Heart left ventricle (tissue), 16 donors: Measurements from ENCODE around the gene SFXN2. TPM values are rescaled to one million over a fixed set of nuclear protein-coding genes. Genes with fewer than 3 reads are reported as not detected.

Experiments used
- ATAC-seq, 4 donors: fragments of 200-7000 bp; cut with Tn5 transposase; one replicate each; pipeline ENCODE4 v1.9.1; 2020 to 2022; ENCODE audit warnings: moderate library complexity in 4 of 4, mild to moderate bottlenecking in 3 of 4, moderate number of reproducible peaks in 1 of 4
- DNase-seq, 5 donors: peaks; one replicate each; pipeline ENCODE4 v3.0.0-alpha.2; 2020
- H3K27ac ChIP-seq, 12 donors: fragments of 200-600 bp; sonication (generic) in 4 of 12; one replicate each; pipeline versions ENCODE4 v1.5.0 to v1.8.0; 2016 to 2022; ENCODE audit warnings: mild to moderate bottlenecking in 2 of 12
- H3K27me3 ChIP-seq, 9 donors: fragments of 200-600 bp; sonication (generic) in 2 of 9; one replicate each; pipeline versions ENCODE4 v1.5.1 to v1.8.0; 2016 to 2022; ENCODE audit warnings: mild to moderate bottlenecking in 3 of 9
- H3K36me3 ChIP-seq, 9 donors: fragments of 200-600 bp; sonication (generic) in 2 of 9; one replicate each; pipeline versions ENCODE4 v1.5.0 to v1.8.0; 2018 to 2022; ENCODE audit warnings: mild to moderate bottlenecking in 2 of 9
- H3K4me1 ChIP-seq, 12 donors: fragments of 200-600 bp; sonication (generic) in 4 of 12; one replicate each; pipeline versions ENCODE4 v1.5.0 to v1.8.0; 2016 to 2022; ENCODE audit warnings: mild to moderate bottlenecking in 3 of 12
- H3K4me3 ChIP-seq, 12 donors: fragments of 200-600 bp; sonication (generic) in 4 of 12; one replicate each; pipeline versions ENCODE4 v1.5.0 to v1.8.0; 2017 to 2022; ENCODE audit warnings: mild to moderate bottlenecking in 9 of 12, moderate library complexity in 4 of 12
- H3K9me3 ChIP-seq, 12 donors: fragments of 200-600 bp; sonication (generic) in 4 of 12; one replicate each; pipeline versions ENCODE4 v1.5.0 to v1.8.0; 2016 to 2022; ENCODE audit warnings: mild to moderate bottlenecking in 1 of 12
- POLR2A ChIP-seq, 2 donors: fragments of 450-650 bp; IDR thresholded peaks; one replicate each; pipeline ENCODE4 v1.6.1; 2017; ENCODE audit warnings: antibody characterized with exemption in 2 of 2, mild to moderate bottlenecking in 2 of 2, moderate library complexity in 2 of 2
- WGBS, 4 donors: extraction: QIAGEN DNeasy Blood & Tissue Kit in 2 of 4; methylation state at CpG; one replicate each; pipeline versions ENCODE4 v1.1.5 to v1.1.7; 2013 to 2018; 5-methylcytosine and 5-hydroxymethylcytosine counted together
- intact Hi-C, 10 donors: fragments of 100-400 bp; cut with DNase I; formaldehyde crosslinking; loops; one replicate each; pipeline versions ENCODE4 v1.11.1 to v1.14.2; 2022
- polyA plus RNA-seq, 2 donors: library from polyadenylated mRNA; stranded (reverse); fragments of 200-250 nt; gene quantifications; one replicate each; pipeline ENCODE4 v1.2.3, GENCODE V29; 2013
- total RNA-seq, 9 donors: library from RNA; depleted of rRNA in 2 of 9; stranded (reverse); fragments of >200 nt in 2 of 9; fragmentation: NEBNext Ultra II Directional in 3 of 9; extraction: Animal tissue kit (Norgen Biotek cat#: 25700) in 3 of 9; gene quantifications; one replicate each; pipeline versions ENCODE4 v1.1.0 to v1.2.4, GENCODE V29; 2016 to 2023
- TF ChIP-seq, protein P1 (sequence below), 12 donors: fragments of 200-600 bp; sonication (generic) in 4 of 12; IDR thresholded peaks; one replicate each; pipeline versions ENCODE4 v1.5.0 to v1.8.0; 2018 to 2022; ENCODE audit warnings: antibody characterized with exemption in 12 of 12, mild to moderate bottlenecking in 5 of 12
- donor health status: ischemic (EF 13 %, LVEDD 7.1; RV severe dilation, severe dysfunction).
- donor health status: healthy with polysubstance abuse.
- donor health status: DM: no; HTN: yes; CAD: no.
- donor health status: DM: no; HTN: no; CAD: no.
- donor health status: ischemic (EF 25% LVEDD 6.9; RV normal size, moderate dysfunction).
- donor health status: ischemic (EF 25% LVEDD 5.7; RV mildly dilated, moderate dysfunction).
- donor health status: healthy.
- donor health status: DM: yes; HTN: yes; CAD: no.
- donor health status: ischemic (EF 35%, LVEDD 5.7; RV mildly dilated, moderate dysfunction).
- donor health status: nonischemic (EF 11% LVEDD 7.7; RV severe dilation, severe dysfunction).
- donor health status: DM: yes; HTN: yes; CAD: no.
- donor health status: PGD.
- donor health status: ischemic (EF 29% LVEDD 5.4; RV normal size, mild dysfunction).
- donor health status: nonischemic (EF 23%, LVEDD 6.1; RV moderate dilation, normal function).

SFXN2 gene
- total and polyA plus RNA-seq, 11 donors: 0.50 to 7.2 (median 2.4) TPM

DNA sequence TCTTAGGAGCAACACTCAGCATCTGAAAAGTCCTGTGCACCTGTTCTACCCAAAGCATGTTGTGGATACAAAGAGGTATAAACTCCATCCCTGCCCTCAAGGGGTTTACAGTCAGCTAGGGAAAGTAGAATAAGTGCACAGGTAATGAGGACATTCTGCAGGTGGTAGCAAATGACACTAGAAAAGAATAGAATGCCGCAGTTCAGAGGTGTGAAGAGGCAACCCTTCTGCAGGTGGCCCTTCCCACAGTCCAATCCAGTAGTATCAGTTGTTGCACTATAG, 66.0 kb downstream of the SFXN2 start:
- 90 to 96% (median 94%) methylated on average over 1 of the region's 1 CpG for WGBS, 4 donors
- ATAC-seq: no peak
- TF ChIP-seq POLR2A (IDR thresholded peaks at IDR 0.05): no peak
- TF ChIP-seq, protein P1, sequence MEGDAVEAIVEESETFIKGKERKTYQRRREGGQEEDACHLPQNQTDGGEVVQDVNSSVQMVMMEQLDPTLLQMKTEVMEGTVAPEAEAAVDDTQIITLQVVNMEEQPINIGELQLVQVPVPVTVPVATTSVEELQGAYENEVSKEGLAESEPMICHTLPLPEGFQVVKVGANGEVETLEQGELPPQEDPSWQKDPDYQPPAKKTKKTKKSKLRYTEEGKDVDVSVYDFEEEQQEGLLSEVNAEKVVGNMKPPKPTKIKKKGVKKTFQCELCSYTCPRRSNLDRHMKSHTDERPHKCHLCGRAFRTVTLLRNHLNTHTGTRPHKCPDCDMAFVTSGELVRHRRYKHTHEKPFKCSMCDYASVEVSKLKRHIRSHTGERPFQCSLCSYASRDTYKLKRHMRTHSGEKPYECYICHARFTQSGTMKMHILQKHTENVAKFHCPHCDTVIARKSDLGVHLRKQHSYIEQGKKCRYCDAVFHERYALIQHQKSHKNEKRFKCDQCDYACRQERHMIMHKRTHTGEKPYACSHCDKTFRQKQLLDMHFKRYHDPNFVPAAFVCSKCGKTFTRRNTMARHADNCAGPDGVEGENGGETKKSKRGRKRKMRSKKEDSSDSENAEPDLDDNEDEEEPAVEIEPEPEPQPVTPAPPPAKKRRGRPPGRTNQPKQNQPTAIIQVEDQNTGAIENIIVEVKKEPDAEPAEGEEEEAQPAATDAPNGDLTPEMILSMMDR (IDR thresholded peaks at IDR 0.05): no peak

DNA sequence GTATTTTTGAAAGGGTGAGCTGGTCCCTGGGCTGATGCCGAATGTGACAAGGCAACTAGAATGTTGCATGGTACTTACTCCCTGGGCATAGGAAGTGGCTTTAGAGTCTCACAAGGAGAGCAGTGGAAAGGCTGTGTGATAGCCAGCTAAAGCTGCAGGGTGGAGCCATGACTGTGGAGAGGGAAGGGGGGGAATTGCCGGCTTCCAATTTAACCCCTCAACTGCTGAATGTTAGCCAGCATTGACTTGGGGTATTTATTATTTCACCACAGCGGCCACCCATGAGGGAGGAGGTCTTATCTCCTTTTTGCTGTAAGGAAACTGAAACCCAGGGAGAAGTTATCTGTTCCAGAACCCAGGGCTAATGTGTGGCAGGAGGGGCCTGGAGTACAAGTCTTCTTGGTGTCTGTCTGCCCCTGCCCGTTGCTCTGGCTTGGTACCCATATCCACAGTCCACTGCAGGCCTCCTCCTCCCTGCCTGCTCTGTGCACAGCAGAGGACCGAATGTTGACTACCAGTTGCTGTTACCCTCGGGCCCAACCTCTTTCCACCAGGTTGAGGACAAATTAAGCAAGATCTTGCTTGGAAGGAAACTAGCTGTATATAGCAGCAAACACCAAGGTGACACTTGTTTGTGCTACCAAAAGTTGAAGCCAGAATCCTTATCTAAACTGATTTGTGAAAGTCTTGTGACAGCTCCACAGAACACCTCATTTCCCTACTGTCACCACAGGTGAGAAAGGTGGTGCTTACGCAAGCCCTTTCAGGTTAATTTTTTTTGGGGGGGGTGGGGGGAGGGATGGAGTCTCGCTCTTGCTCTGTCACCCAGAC, 66.9 kb downstream of the SFXN2 start:
- intact Hi-C loops: loop anchor here in 1 of 10 donors (10.0 kb wide), 1 partner anchor 137 kb away; the partner anchor contains the start of gene TRIM8
- ATAC-seq (peak in 1 of 4 donors; percentile 29), DNase-seq (peak in 3 of 5 donors; percentile 27 to 51 (median 45))
- Histone ChIP-seq H3K27ac (peak overlapping the region; percentile 67 to 99 (median 94)), H3K4me3 (peak overlapping the region in 4 of 12 donors; percentile 2 to 10 (median 6)), H3K27me3 (no peaks in the 10 kb centered on the region), H3K4me1 (peaks cover 29 to 100% (median 90%) of the 10 kb centered on the region in 12 donors), H3K9me3 (no peaks in the 10 kb centered on the region), H3K36me3 (no peaks in the 10 kb centered on the region)
- 26 to 35% (median 33%) methylated on average over 8 of the region's 8 CpGs for WGBS, 4 donors
- TF ChIP-seq POLR2A (IDR thresholded peaks at IDR 0.05): no peak
- TF ChIP-seq, protein P1 (IDR thresholded peaks at IDR 0.05): no peak

More for the DNA sequence above, 66.0 kb downstream of the SFXN2 start:
- Histone ChIP-seq H3K36me3 (no peaks in the 10 kb centered on the region), H3K27me3 (no peaks in the 10 kb centered on the region), H3K9me3 (no peaks in the 10 kb centered on the region), H3K4me1 (peaks cover 22 to 100% (median 87%) of the 10 kb centered on the region in 12 donors), H3K27ac (peak overlapping the region in 11 of 12 donors; percentile 34 to 99 (median 95)), H3K4me3 (peak overlapping the region in 1 of 12 donors; percentile 2)
- intact Hi-C loops: loop anchor here in 1 of 10 donors (10.0 kb wide), 1 partner anchor 136 kb away; the partner anchor contains the start of gene TRIM8
- DNase-seq: no peak

DNA sequence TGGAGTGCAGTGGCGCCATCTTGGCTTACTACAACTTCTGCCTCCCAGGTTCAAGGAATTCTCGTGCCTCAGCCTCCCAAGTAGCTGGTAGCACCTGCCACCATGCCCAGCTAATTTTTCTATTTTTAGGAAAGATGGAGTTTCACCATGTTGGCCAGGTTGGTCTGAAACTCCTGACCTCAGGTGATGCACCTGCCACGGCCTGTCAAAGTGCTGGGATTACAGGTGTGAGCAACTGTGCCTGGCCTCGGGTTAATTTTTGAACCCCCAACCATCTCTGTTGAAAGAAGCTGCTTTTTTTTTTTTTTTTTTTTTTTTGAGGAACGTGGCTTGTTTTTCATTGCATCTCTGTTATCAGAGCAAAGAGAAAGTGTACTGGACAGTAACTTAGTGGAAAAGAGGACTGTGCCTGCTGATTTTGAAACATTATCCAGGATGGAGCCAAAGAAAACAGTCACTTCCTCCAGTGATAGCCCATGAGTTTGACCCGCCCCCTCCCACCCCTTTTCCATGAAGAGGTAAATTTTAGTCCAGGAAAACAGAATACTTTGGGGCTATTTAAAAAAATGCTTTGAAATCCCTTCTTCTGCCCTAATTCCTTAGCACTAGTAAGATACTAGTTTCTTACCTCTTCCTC, 67.6 kb downstream of the SFXN2 start:
- TF ChIP-seq, protein P1 (IDR thresholded peaks at IDR 0.05): no peak
- no peak for TF ChIP-seq POLR2A (IDR thresholded peaks at IDR 0.05)
- Histone ChIP-seq H3K27me3 (no peaks in the 10 kb centered on the region), H3K4me3 (peak overlapping the region in 7 of 12 donors; percentile 1 to 33 (median 18)), H3K4me1 (peaks cover 34 to 100% (median 95%) of the 10 kb centered on the region in 12 donors), H3K27ac (peak overlapping the region; percentile 77 to 99 (median 94)), H3K36me3 (no peaks in the 10 kb centered on the region), H3K9me3 (no peaks in the 10 kb centered on the region)
- ATAC-seq: peak in 2 of 4 donors; percentile 43 to 53
- WGBS, 4 donors: 50 to 69% (median 54%) methylated on average over 6 of the region's 6 CpGs
- no peak for DNase-seq
- intact Hi-C loops: loop anchor here in 1 of 10 donors (10.0 kb wide), 1 partner anchor 137 kb away; the partner anchor contains the start of gene TRIM8
